K562 (cell line): Measurements from ENCODE around the gene ATP6V0E1. TPM values are rescaled to one million over a fixed set of nuclear protein-coding genes. Genes with fewer than 3 reads are reported as not detected.

Experiments
- ARID1B ChIP-seq: fragments of 450-650 bp; IDR thresholded peaks from 2 replicates; pipeline ENCODE4 v1.6.1; 2016; ENCODE audit warnings: antibody characterized with exemption, mild to moderate bottlenecking, inconsistent platforms
- BRD9 ChIP-seq: fragments of 450-650 bp; IDR thresholded peaks from 2 replicates; pipeline ENCODE4 v1.6.1; 2018; ENCODE audit warnings: low read depth; ENCODE audit not compliant: partially characterized antibody
- CSDE1 ChIP-seq, 2 experiments: fragments of 450-650 bp; IDR thresholded peaks; 2 replicates each; pipeline ENCODE4 v1.6.1; 2016; ENCODE audit warnings: mild to moderate bottlenecking in 1 of 2
- DDX20 ChIP-seq: fragments of 450-650 bp; IDR thresholded peaks from 2 replicates; pipeline ENCODE4 v1.6.1; 2016; ENCODE audit warnings: missing genetic modification characterization, low read depth, mild to moderate bottlenecking, missing compliant biosample characterization, moderate library complexity
- FOXJ3 ChIP-seq: sonication (generic); formaldehyde crosslinking; IDR thresholded peaks from 2 replicates; pipeline ENCODE4 v1.4.0; 2020; ENCODE audit warnings: mild to moderate bottlenecking, missing genetic modification reagents
- HMG20B ChIP-seq: fragments of 250-450 bp; sonication (Bioruptor Pico); IDR thresholded peaks from 2 replicates; pipeline ENCODE4 v1.5.0; 2021; ENCODE audit warnings: mild to moderate bottlenecking
- MAFF ChIP-seq: IDR thresholded peaks from 2 replicates; pipeline ENCODE4 v1.6.1; 2012; ENCODE audit warnings: low read length, improper control_type of control experiment
- MECOM ChIP-seq: fragments of 250-450 bp; sonication (Bioruptor Pico); IDR thresholded peaks from 2 replicates; pipeline ENCODE4 v1.8.0; 2022; ENCODE audit warnings: inconsistent platforms
- MEF2A ChIP-seq: IDR thresholded peaks from 2 replicates; pipeline ENCODE4 v1.6.1; 2011; ENCODE audit warnings: low read depth, mild to moderate bottlenecking, low read length, moderate library complexity; ENCODE audit not compliant: control insufficient read depth
- OTX1 ChIP-seq: fragments of 450-650 bp; formaldehyde crosslinking; IDR thresholded peaks from 2 replicates; pipeline ENCODE4 v1.4.0; 2022; ENCODE audit warnings: mild to moderate bottlenecking
- RB1 ChIP-seq: fragments of 450-650 bp; IDR thresholded peaks from 2 replicates; pipeline ENCODE4 v1.6.1; 2017; ENCODE audit warnings: low read depth, mild to moderate bottlenecking
- SMARCC2 ChIP-seq: fragments of 450-650 bp; IDR thresholded peaks from 2 replicates; pipeline ENCODE4 v1.6.1; 2017; ENCODE audit warnings: antibody characterized with exemption, moderate library complexity, mild to moderate bottlenecking, low read depth
- SNRNP70 ChIP-seq: fragments of 200-400 bp; formaldehyde crosslinking; optimal IDR thresholded peaks from 2 replicates; pipeline ENCODE3; 2017; ENCODE audit warnings: low read depth, low read length
- SPI1 ChIP-seq: IDR thresholded peaks from 2 replicates; pipeline ENCODE4 v1.6.1; 2011; ENCODE audit warnings: low read depth, low read length, control low read depth, borderline replicate concordance
- TAF7 ChIP-seq: fragments of 450-650 bp; IDR thresholded peaks from 2 replicates; pipeline ENCODE4 v1.6.1; 2016; ENCODE audit warnings: missing genetic modification characterization, missing compliant biosample characterization
- TEAD4 ChIP-seq, 2 experiments: sonication (generic) in 1 of 2; formaldehyde crosslinking in 1 of 2; IDR thresholded peaks; 2 replicates each; pipeline versions ENCODE4 v1.6.1 to v1.8.0; 2012 to 2022; ENCODE audit warnings: borderline replicate concordance in 1 of 2, inconsistent platforms in 1 of 2, low read length in 1 of 2, mild to moderate bottlenecking in 1 of 2, missing genetic modification reagents in 1 of 2
- THAP7 ChIP-seq: fragments of 250-450 bp; sonication (Bioruptor Pico); IDR thresholded peaks from 2 replicates; pipeline ENCODE4 v1.5.0; 2021
- U2AF2 ChIP-seq: fragments of 200-400 bp; formaldehyde crosslinking; optimal IDR thresholded peaks from 2 replicates; pipeline ENCODE3; 2017; ENCODE audit warnings: low read depth, mild to moderate bottlenecking, low read length
- WHSC1 ChIP-seq: IDR thresholded peaks from one replicate; pipeline ENCODE4 v1.6.1; 2012; ENCODE audit warnings: low read length, control low read depth, inconsistent platforms
- XRCC5 ChIP-seq: fragments of 200-400 bp; formaldehyde crosslinking; IDR thresholded peaks from 2 replicates; pipeline ENCODE4 v1.6.1; 2017; ENCODE audit warnings: low read depth, mild to moderate bottlenecking, low read length
- ZBED1 ChIP-seq: IDR thresholded peaks from 2 replicates; pipeline ENCODE4 v1.6.1; 2014
- ZBTB9 ChIP-seq: fragments of 450-650 bp; formaldehyde crosslinking; IDR thresholded peaks from 2 replicates; pipeline ENCODE4 v1.4.0; 2020; ENCODE audit warnings: mild to moderate bottlenecking, moderate library complexity
- ZHX1 ChIP-seq: fragments of 150-350 bp; conservative IDR thresholded peaks from 2 replicates; pipeline ENCODE4 v1.6.1; 2014; ENCODE audit warnings: low read length
- ZNF140 ChIP-seq: fragments of 250-450 bp; sonication (Bioruptor Pico); IDR thresholded peaks from 2 replicates; pipeline ENCODE4 v1.8.0; 2021; ENCODE audit warnings: moderate library complexity, mild to moderate bottlenecking, inconsistent platforms
- ZNF707 ChIP-seq: fragments of 250-450 bp; sonication (Bioruptor Pico); conservative IDR thresholded peaks from 2 replicates; pipeline ENCODE4 v1.8.0; 2022; ENCODE audit warnings: inconsistent platforms, mild to moderate bottlenecking, moderate library complexity
- ZNF785 ChIP-seq: fragments of 250-450 bp; sonication (Bioruptor Pico); IDR thresholded peaks from 2 replicates; pipeline ENCODE4 v1.4.0; 2020; ENCODE audit warnings: mild to moderate bottlenecking
- polyA plus RNA-seq, 8 experiments: library from polyadenylated mRNA; depleted of rRNA in 4 of 8; stranded (reverse) in 5 of 8; unstranded in 3 of 8; fragments of >200 nt; fragmentation: Nextera tagmentation in 2 of 8; fragmentation: Illumina TruSeq in 1 of 8; extraction: Ambion mirVana in 2 of 8; extraction: Trizol in 1 of 8; gene quantifications; 2 replicates each; pipeline versions ENCODE4 v1.2.1 to v1.2.3, GENCODE V29; 2011 to 2014; ENCODE audit warnings: inconsistent platforms in 1 of 8, missing spikeins in 1 of 8
- total RNA-seq, 7 experiments: library from RNA; depleted of rRNA in 6 of 7; stranded (reverse); fragments of >200 nt in 6 of 7; fragmentation: Illumina TruSeq in 2 of 7; extraction: Trizol in 2 of 7; gene quantifications; 2 replicates each; pipeline versions ENCODE4 v1.2.1 to v1.2.3, GENCODE V29; 2011 to 2021; ENCODE audit warnings: low replicate concordance in 1 of 7

The ATP6V0E1 gene
- total and polyA plus RNA-seq, 9 of the 15 experiments (the other 6 are each of a cell fraction or from before 2014, with no cell fraction given), result 63.8 to 395 (median 112) TPM

GRCh38 chr5:172984244-172984953 is 828 bp downstream of the ATP6V0E1 start (continued):
- TF ChIP-seq SNRNP70 (no peak), OTX1 (CRISPR knock-in tag) (no peak), MAFF (peak; percentile 79), WHSC1 (no peak), BRD9 (peak; percentile 35), U2AF2 (no peak), TAF7 (no peak), ARID1B (peak; percentile 14; the same call in 1 of the 2 replicates), THAP7 (CRISPR knock-in tag) (no peak), ZBTB9 (CRISPR knock-in tag) (no peak), CSDE1 (IDR thresholded peaks at IDR 0.05) (no peak), ZNF707 (CRISPR knock-in tag) (peak; percentile 96), HMG20B (CRISPR knock-in tag) (no peak), FOXJ3 (CRISPR knock-in tag) (no peak), MEF2A (no peak), SPI1 (peak; percentile 79), MECOM (no peak), XRCC5 (no peak), SMARCC2 (0 out of 2 replicates have a peak, but pooled peaks have one; percentile 40), DDX20 (tag) (no peak), ZBED1 (0 out of 2 replicates have a peak, but pooled peaks have one; percentile 11), ZNF785 (CRISPR knock-in tag) (no peak), ZHX1 (no peak), TEAD4 (IDR thresholded peaks at IDR 0.05; ENCODE audit: low read length) (peak; percentile 20), TEAD4 (CRISPR knock-in tag; IDR thresholded peaks at IDR 0.05; ENCODE audit: borderline replicate concordance) (no peak), ZNF140 (CRISPR knock-in tag) (no peak), RB1 (peak; percentile 20; the same call in 1 of the 2 replicates)
